Keratinocyte (primary cell): Measurements from ENCODE around the gene FBLN1.

Source experiments
- CTCF ChIP-seq, 3 experiments: IDR thresholded peaks in 1 of 3; conservative IDR thresholded peaks in 1 of 3; optimal IDR thresholded peaks in 1 of 3; 2 replicates in 2 of 3; 3 replicates in 1 of 3; pipeline versions ENCODE3 to v1.5.1; 2011; ENCODE audit warnings: low read length in 3 of 3, mild to moderate bottlenecking in 3 of 3, moderate library complexity in 2 of 3, control low read depth in 1 of 3, inconsistent platforms in 1 of 3; ENCODE audit not compliant: insufficient read depth in 2 of 3; ENCODE audit errors: extremely low read depth in 1 of 3
- EZH2 ChIP-seq: IDR thresholded peaks from one replicate; pipeline ENCODE4 v1.6.1; 2012; ENCODE audit warnings: inconsistent platforms, mild to moderate bottlenecking, low read length, moderate library complexity

- TF ChIP-seq CTCF (optimal IDR thresholded peaks at IDR 0.05 in 1 of 3, IDR thresholded peaks at IDR 0.05 in 1 of 3, conservative IDR thresholded peaks at IDR 0.05 in 1 of 3; ENCODE audit: extremely low read depth in 1 of 3, insufficient read depth in 2 of 3, low read length in 3 of 3) (no peak), EZH2 (no peak)
Measured at GRCh38 chr22:45538281-45538680, 35.6 kb downstream of the FBLN1 start.
